ENCODE measurements around the gene CNTNAP2. TPM values are rescaled to one million over a fixed set of nuclear protein-coding genes. Genes with fewer than 3 reads are reported as not detected.

Gene CNTNAP2
- total RNA-seq, 1 experiment from 2014 or later = 0.03 TPM

GRCh38 chr7:147438216-147438615 is 1321.6 kb downstream of the CNTNAP2 start:
- Histone ChIP-seq H3K4me1 (ENCODE audit: control insufficient read depth, insufficient read depth, low read length) (no peaks in the 10 kb centered on the region), H3K9me3 (ENCODE audit: control insufficient read depth, insufficient read depth, low read depth, low read length) (no peaks in the 10 kb centered on the region), H3K27me3 (ENCODE audit: control insufficient read depth, insufficient read depth, low read length) (no peaks in the 10 kb centered on the region), H3K4me3 (ENCODE audit: low read depth in 2 of 2, low read length in 2 of 2) (no peak overlapping the region), H3K36me3 (ENCODE audit: control insufficient read depth, insufficient read depth, low read length) (no peaks in the 10 kb centered on the region), H3K27ac (ENCODE audit: low read length) (no peak overlapping the region)
- DNase-seq (ENCODE audit: low read depth, low spot score) (no peak), ATAC-seq (no peak)
- POLR2A ChIA-PET = no interaction called here
- CTCF ChIA-PET = no interaction called here
- BruUV-seq (replicated peaks) = no TSS peak
- intact Hi-C loops (cut with micrococcal nuclease; ENCODE audit: unreplicated experiment) (no loop called here), in situ Hi-C loops (cut with HindIII; ENCODE audit: low pct_unique_long_range_greater_than_20kb, low sequenced_read_pairs) (no loop called here)
- no peak for TF ChIP-seq SIN3A (IDR thresholded peaks at IDR 0.05; ENCODE audit: borderline replicate concordance, insufficient read depth, low read depth, low read length)
- TF ChIP-seq TCF7L2 (IDR thresholded peaks at IDR 0.05; ENCODE audit: low read depth, low read length) = no peak
- no peak for TF ChIP-seq CTCF (IDR thresholded peaks at IDR 0.05)
- no peak for TF ChIP-seq REST (IDR thresholded peaks at IDR 0.05; ENCODE audit: insufficient read depth in 1 of 2, low read depth in 2 of 2, low read length in 1 of 2)
- no peak for TF ChIP-seq POLR2AphosphoS5 (IDR thresholded peaks at IDR 0.05; ENCODE audit: low read depth, low read length)

- intact Hi-C loops (cut with micrococcal nuclease; ENCODE audit: unreplicated experiment) (no loop called here), in situ Hi-C loops (cut with HindIII; ENCODE audit: low pct_unique_long_range_greater_than_20kb, low sequenced_read_pairs) (no loop called here)
- no TSS peak for BruUV-seq (replicated peaks)
- DNase-seq (ENCODE audit: low read depth, low spot score) (no peak), ATAC-seq (no peak)
- Histone ChIP-seq H3K36me3 (ENCODE audit: control insufficient read depth, insufficient read depth, low read length) (no peaks in the 10 kb centered on the region), H3K9me3 (ENCODE audit: control insufficient read depth, insufficient read depth, low read depth, low read length) (no peaks in the 10 kb centered on the region), H3K4me3 (ENCODE audit: low read depth in 2 of 2, low read length in 2 of 2) (no peak overlapping the region), H3K4me1 (ENCODE audit: control insufficient read depth, insufficient read depth, low read length) (no peaks in the 10 kb centered on the region), H3K27me3 (ENCODE audit: control insufficient read depth, insufficient read depth, low read length) (no peaks in the 10 kb centered on the region), H3K27ac (ENCODE audit: low read length) (no peak overlapping the region)
- ChIA-PET POLR2A (no interaction called here), CTCF (no interaction called here)
- TF ChIP-seq POLR2AphosphoS5 (IDR thresholded peaks at IDR 0.05; ENCODE audit: low read depth, low read length) = no peak
- no peak for TF ChIP-seq TCF7L2 (IDR thresholded peaks at IDR 0.05; ENCODE audit: low read depth, low read length)
These were observed 1327.3 kb downstream of the CNTNAP2 start for GRCh38 chr7:147443942-147444341.

- H3K36me3 ChIP-seq (ENCODE audit: control insufficient read depth, insufficient read depth, low read length) = no peaks in the 10 kb centered on the region
- TF ChIP-seq POLR2AphosphoS5 (IDR thresholded peaks at IDR 0.05; ENCODE audit: low read depth, low read length) (no peak), REST (IDR thresholded peaks at IDR 0.05; ENCODE audit: insufficient read depth in 1 of 2, low read depth in 2 of 2, low read length in 1 of 2) (no peak), TCF7L2 (IDR thresholded peaks at IDR 0.05; ENCODE audit: low read depth, low read length) (no peak), SIN3A (IDR thresholded peaks at IDR 0.05; ENCODE audit: borderline replicate concordance, insufficient read depth, low read depth, low read length) (no peak), CTCF (IDR thresholded peaks at IDR 0.05) (no peak)
- H3K9me3 ChIP-seq (ENCODE audit: control insufficient read depth, insufficient read depth, low read depth, low read length) = no peaks in the 10 kb centered on the region
- intact Hi-C loops (cut with micrococcal nuclease; ENCODE audit: unreplicated experiment) = no loop called here
- POLR2A ChIA-PET = no interaction called here
- DNase-seq (ENCODE audit: low read depth, low spot score) (no peak), ATAC-seq (no peak)
- no peaks in the 10 kb centered on the region for H3K27me3 ChIP-seq (ENCODE audit: control insufficient read depth, insufficient read depth, low read length)
- H3K4me1 ChIP-seq (ENCODE audit: control insufficient read depth, insufficient read depth, low read length) = no peaks in the 10 kb centered on the region
- no TSS peak for BruUV-seq (replicated peaks)
- H3K4me3 ChIP-seq (ENCODE audit: low read depth in 2 of 2, low read length in 2 of 2) = no peak overlapping the region
- no peak overlapping the region for H3K27ac ChIP-seq (ENCODE audit: low read length)
- CTCF ChIA-PET = interaction anchor here (0.6 kb wide), 1 partner anchor 427 kb away, joined by 8 read pairs; no protein-coding TSS in a partner anchor
- in situ Hi-C loops (cut with HindIII; ENCODE audit: low pct_unique_long_range_greater_than_20kb, low sequenced_read_pairs) = no loop called here
These were observed 1336.2 kb downstream of the CNTNAP2 start for GRCh38 chr7:147452816-147453215.
